ENCODE measurements around the gene WWOX.

Gene WWOX

GRCh38 chr16:78094998-78095397, 4.5 kb upstream of the WWOX start:
- ATAC-seq (ENCODE audit: low read depth): no peak
- H3K27ac Mint-ChIP-seq: no peak overlapping the region
- H3K4me1 Mint-ChIP-seq: no peaks in the 10 kb centered on the region
- DNase-seq (ENCODE audit: low spot score in 2 of 2): no peak
- peaks cover 2% of the 10 kb centered on the region for H3K9me3 Mint-ChIP-seq
- H3K36me3 Mint-ChIP-seq: no peaks in the 10 kb centered on the region
- H3K27me3 Mint-ChIP-seq: peaks cover 15% of the 10 kb centered on the region
- H3K4me3 Mint-ChIP-seq: no peak overlapping the region

DNA sequence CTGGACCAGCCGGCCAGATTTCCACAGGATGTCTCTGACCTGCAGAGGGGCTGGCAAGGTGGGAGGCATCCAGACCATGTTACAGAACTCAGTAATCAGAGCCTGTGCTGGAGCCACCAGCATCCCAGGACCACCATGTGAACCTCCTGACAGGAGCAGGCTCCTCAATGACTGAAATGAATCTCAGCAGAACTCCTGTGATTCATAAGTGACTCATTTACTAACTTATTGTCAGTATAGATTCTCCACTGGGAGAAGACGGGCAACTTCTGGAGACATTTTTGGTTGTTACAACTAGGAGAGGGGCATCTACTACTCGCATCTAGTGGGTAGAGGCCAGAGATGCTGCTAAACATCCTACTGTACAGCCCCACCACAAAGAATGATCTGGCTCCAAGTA, 3.1 kb upstream of the WWOX start:
- Mint-ChIP-seq H3K36me3 (no peaks in the 10 kb centered on the region), H3K27ac (no peak overlapping the region), H3K27me3 (peaks cover 15% of the 10 kb centered on the region), H3K4me1 (peaks cover 2% of the 10 kb centered on the region), H3K4me3 (no peak overlapping the region), H3K9me3 (peaks cover 2% of the 10 kb centered on the region)
- ATAC-seq (ENCODE audit: low read depth) (no peak), DNase-seq (ENCODE audit: low spot score in 2 of 2) (no peak)

GRCh38 chr16:78097548-78097947, 1.9 kb upstream of the WWOX start:
- H3K27me3 Mint-ChIP-seq: peaks cover 12% of the 10 kb centered on the region
- ATAC-seq (ENCODE audit: low read depth) (no peak), DNase-seq (ENCODE audit: low spot score in 2 of 2) (no peak)
- H3K36me3 Mint-ChIP-seq: no peaks in the 10 kb centered on the region
- H3K9me3 Mint-ChIP-seq: peaks cover 2% of the 10 kb centered on the region
- peaks cover 10% of the 10 kb centered on the region for H3K4me1 Mint-ChIP-seq
- H3K27ac Mint-ChIP-seq: no peak overlapping the region
- H3K4me3 Mint-ChIP-seq: no peak overlapping the region

DNA sequence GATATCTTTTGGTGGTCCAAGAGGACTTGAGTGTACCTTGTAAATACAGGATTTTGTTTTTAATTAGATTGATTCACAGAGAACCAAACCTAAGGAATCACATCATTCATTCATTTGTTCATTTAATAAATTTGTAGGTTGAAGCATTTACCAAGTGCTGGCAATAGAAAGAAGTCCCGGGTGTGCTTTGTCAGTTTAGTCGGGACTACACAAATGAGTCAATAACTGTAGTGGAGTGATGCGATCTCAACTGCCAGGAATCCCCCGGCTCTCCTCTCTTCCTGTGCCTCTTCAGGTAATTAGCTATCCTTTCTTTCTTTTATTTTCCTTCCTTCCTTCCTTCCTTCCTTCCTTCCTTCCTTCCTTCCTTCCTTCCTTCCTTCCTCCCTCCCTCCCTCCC, 1.4 kb upstream of the WWOX start:
- Mint-ChIP-seq H3K9me3 (peaks cover 2% of the 10 kb centered on the region), H3K27ac (no peak overlapping the region), H3K36me3 (no peaks in the 10 kb centered on the region), H3K4me1 (peaks cover 10% of the 10 kb centered on the region), H3K27me3 (peaks cover 10% of the 10 kb centered on the region), H3K4me3 (no peak overlapping the region)
- DNase-seq (ENCODE audit: low spot score in 2 of 2): no peak
- ATAC-seq (ENCODE audit: low read depth): no peak

GRCh38 chr16:78098595-78099270, 721 bp upstream of the WWOX start:
- no peak for ATAC-seq (ENCODE audit: low read depth)
- Mint-ChIP-seq H3K9me3 (peaks cover 2% of the 10 kb centered on the region), H3K4me1 (peaks cover 10% of the 10 kb centered on the region), H3K4me3 (peak overlapping the region; percentile 95), H3K27me3 (peaks cover 8% of the 10 kb centered on the region), H3K36me3 (no peaks in the 10 kb centered on the region), H3K27ac (peak overlapping the region; percentile 92)
- no peak for DNase-seq (ENCODE audit: low spot score in 2 of 2)

- Mint-ChIP-seq H3K9me3 (no peaks in the 10 kb centered on the region), H3K27me3 (peaks cover 2% of the 10 kb centered on the region), H3K4me1 (peaks cover 10% of the 10 kb centered on the region), H3K36me3 (no peaks in the 10 kb centered on the region), H3K27ac (peak overlapping the region; percentile 92), H3K4me3 (peak overlapping the region; percentile 95)
- no peak for DNase-seq (ENCODE audit: low spot score in 2 of 2)
- peak; percentile 14 for ATAC-seq (ENCODE audit: low read depth)
Observed at GRCh38 chr16:78100112-78100467, 636 bp downstream of the WWOX start.

GRCh38 chr16:78102122-78102660, 2.7 kb downstream of the WWOX start:
- ATAC-seq (ENCODE audit: low read depth) (no peak), DNase-seq (ENCODE audit: low spot score in 2 of 2) (no peak)
- Mint-ChIP-seq H3K4me3 (no peak overlapping the region), H3K9me3 (no peaks in the 10 kb centered on the region), H3K36me3 (no peaks in the 10 kb centered on the region), H3K27ac (no peak overlapping the region), H3K4me1 (peaks cover 10% of the 10 kb centered on the region), H3K27me3 (no peaks in the 10 kb centered on the region)

DNA sequence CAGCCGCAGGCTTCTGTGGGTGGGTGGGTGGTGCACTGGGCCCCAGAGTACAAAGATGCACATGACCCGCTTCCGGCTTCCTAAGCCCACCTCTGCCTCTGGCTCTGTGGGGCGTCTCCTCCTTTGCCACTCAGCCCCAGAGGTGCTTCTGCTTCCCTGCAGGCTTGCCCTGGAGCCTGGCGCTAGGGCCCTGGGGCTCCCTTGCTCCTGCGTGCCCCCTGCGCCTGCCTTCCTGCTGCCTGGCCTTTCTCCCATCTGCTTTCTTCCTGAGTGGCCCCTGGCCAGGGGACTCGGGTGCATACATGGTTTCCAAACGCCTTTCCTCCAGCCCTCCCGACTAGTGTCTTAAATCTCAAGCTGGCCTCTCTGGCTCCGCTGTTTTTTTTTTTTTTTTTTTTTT, 3.4 kb downstream of the WWOX start:
- Mint-ChIP-seq H3K4me3 (no peak overlapping the region), H3K4me1 (peaks cover 10% of the 10 kb centered on the region), H3K27ac (no peak overlapping the region), H3K27me3 (no peaks in the 10 kb centered on the region), H3K36me3 (no peaks in the 10 kb centered on the region), H3K9me3 (no peaks in the 10 kb centered on the region)
- no peak for DNase-seq (ENCODE audit: low spot score in 2 of 2)
- no peak for ATAC-seq (ENCODE audit: low read depth)

GRCh38 chr16:78105517-78105916, 6.1 kb downstream of the WWOX start:
- DNase-seq (ENCODE audit: low spot score in 2 of 2) (no peak), ATAC-seq (ENCODE audit: low read depth) (no peak)
- no peak overlapping the region for H3K4me3 Mint-ChIP-seq
- peaks cover 9% of the 10 kb centered on the region for H3K4me1 Mint-ChIP-seq
- H3K27me3 Mint-ChIP-seq: no peaks in the 10 kb centered on the region
- H3K9me3 Mint-ChIP-seq: no peaks in the 10 kb centered on the region
- peaks cover 5% of the 10 kb centered on the region for H3K36me3 Mint-ChIP-seq
- H3K27ac Mint-ChIP-seq: no peak overlapping the region

- H3K4me3 Mint-ChIP-seq: no peak overlapping the region
- H3K27ac Mint-ChIP-seq: no peak overlapping the region
- no peak for DNase-seq (ENCODE audit: low spot score in 2 of 2)
- peaks cover 5% of the 10 kb centered on the region for H3K4me1 Mint-ChIP-seq
- peaks cover 5% of the 10 kb centered on the region for H3K36me3 Mint-ChIP-seq
- H3K27me3 Mint-ChIP-seq: no peaks in the 10 kb centered on the region
- no peak for ATAC-seq (ENCODE audit: low read depth)
- no peaks in the 10 kb centered on the region for H3K9me3 Mint-ChIP-seq
Observed at GRCh38 chr16:78106686-78107085, 7.2 kb downstream of the WWOX start.

- H3K4me3 Mint-ChIP-seq: no peak overlapping the region
- ATAC-seq (ENCODE audit: low read depth) (no peak), DNase-seq (ENCODE audit: low spot score in 2 of 2) (no peak)
- no peak overlapping the region for H3K27ac Mint-ChIP-seq
- no peaks in the 10 kb centered on the region for H3K27me3 Mint-ChIP-seq
- no peaks in the 10 kb centered on the region for H3K9me3 Mint-ChIP-seq
- no peaks in the 10 kb centered on the region for H3K4me1 Mint-ChIP-seq
- H3K36me3 Mint-ChIP-seq: peaks cover 8% of the 10 kb centered on the region
Observed at GRCh38 chr16:78108451-78108850, 9.0 kb downstream of the WWOX start.

- Mint-ChIP-seq H3K27me3 (no peaks in the 10 kb centered on the region), H3K9me3 (no peaks in the 10 kb centered on the region), H3K27ac (no peak overlapping the region), H3K4me1 (no peaks in the 10 kb centered on the region), H3K36me3 (peaks cover 19% of the 10 kb centered on the region), H3K4me3 (no peak overlapping the region)
- DNase-seq (ENCODE audit: low spot score in 2 of 2): no peak
- ATAC-seq (ENCODE audit: low read depth): no peak
Observed at GRCh38 chr16:78113258-78113657, 13.8 kb downstream of the WWOX start.

GRCh38 chr16:78115659-78116058, 16.2 kb downstream of the WWOX start:
- no peaks in the 10 kb centered on the region for H3K27me3 Mint-ChIP-seq
- peaks cover 16% of the 10 kb centered on the region for H3K36me3 Mint-ChIP-seq
- DNase-seq (ENCODE audit: low spot score in 2 of 2) (no peak), ATAC-seq (ENCODE audit: low read depth) (no peak)
- no peak overlapping the region for H3K4me3 Mint-ChIP-seq
- H3K9me3 Mint-ChIP-seq: no peaks in the 10 kb centered on the region
- no peaks in the 10 kb centered on the region for H3K4me1 Mint-ChIP-seq
- no peak overlapping the region for H3K27ac Mint-ChIP-seq

DNA sequence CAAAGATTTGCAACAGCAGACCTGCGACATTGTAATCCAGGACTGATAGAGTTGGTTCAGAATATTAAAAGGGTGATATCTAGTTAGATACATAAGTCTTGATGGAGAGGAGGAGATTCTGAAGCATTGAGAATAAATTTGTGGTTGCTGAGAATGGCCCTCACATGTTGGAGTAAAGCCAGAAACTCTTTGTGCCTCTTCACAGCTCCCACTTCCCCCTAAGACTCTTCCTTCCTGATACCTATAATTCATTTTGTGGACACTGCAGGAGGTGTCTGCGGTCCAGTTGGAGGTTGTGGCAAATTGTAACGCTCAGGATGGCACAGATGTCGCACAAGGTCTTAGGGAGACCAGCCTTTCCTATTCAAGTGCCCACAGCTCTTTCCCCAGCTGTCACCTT, 17.5 kb downstream of the WWOX start:
- no peaks in the 10 kb centered on the region for H3K4me1 Mint-ChIP-seq
- H3K27me3 Mint-ChIP-seq: no peaks in the 10 kb centered on the region
- no peak overlapping the region for H3K4me3 Mint-ChIP-seq
- H3K36me3 Mint-ChIP-seq: peaks cover 16% of the 10 kb centered on the region
- ATAC-seq (ENCODE audit: low read depth) (no peak), DNase-seq (ENCODE audit: low spot score in 2 of 2) (no peak)
- no peaks in the 10 kb centered on the region for H3K9me3 Mint-ChIP-seq
- H3K27ac Mint-ChIP-seq: no peak overlapping the region

- H3K9me3 Mint-ChIP-seq: no peaks in the 10 kb centered on the region
- H3K27ac Mint-ChIP-seq: no peak overlapping the region
- H3K36me3 Mint-ChIP-seq: peaks cover 14% of the 10 kb centered on the region
- no peak for DNase-seq (ENCODE audit: low spot score in 2 of 2)
- H3K27me3 Mint-ChIP-seq: no peaks in the 10 kb centered on the region
- H3K4me1 Mint-ChIP-seq: no peaks in the 10 kb centered on the region
- no peak overlapping the region for H3K4me3 Mint-ChIP-seq
- ATAC-seq (ENCODE audit: low read depth): no peak
Observed at GRCh38 chr16:78117391-78117790, 17.9 kb downstream of the WWOX start.
